Measurements from ENCODE around the gene AAR2.
A peak's percentile ranks its signal among the peaks of the same experiment; 100 is the strongest.

GRCh38 chr20:36199345-36200257, 36.7 kb upstream of the AAR2 start:
- peak; percentile 89 for TF ChIP-seq CTCF (IDR thresholded peaks at IDR 0.05; ENCODE audit: low read depth, low read length, missing input control)
- TF ChIP-seq MAX (IDR thresholded peaks at IDR 0.05), result no peak
- no peak for TF ChIP-seq NR2F2 (IDR thresholded peaks at IDR 0.05)
- no peak for TF ChIP-seq HNF4A (conservative IDR thresholded peaks at IDR 0.05)
- TF ChIP-seq REST (IDR thresholded peaks at IDR 0.05), result no peak
- peak; percentile 88 to 93 for TF ChIP-seq RAD21 (IDR thresholded peaks at IDR 0.05)
- no peak for TF ChIP-seq ATF3 (IDR thresholded peaks at IDR 0.05)
